Measurements from ENCODE around the gene PCDHA5. TPM values are rescaled to one million over a fixed set of nuclear protein-coding genes. Genes with fewer than 3 reads are reported as not detected.
"Not testable (repeated sequence)": the region's sequence is repeated elsewhere in the genome, so short reads cannot be mapped to it uniquely, and the experiment has no call there.

The PCDHA5 gene
- total RNA-seq, 1 experiment from 2014 or later = 0.10 TPM

- no peak within 1 kb of the TSS for H3K4me3 ChIP-seq (ENCODE audit: low read depth in 2 of 2, low read length in 2 of 2)
- ChIA-PET POLR2A (no interaction called here), CTCF (no interaction called here)
- H3K9me3 ChIP-seq (ENCODE audit: control insufficient read depth, insufficient read depth, low read depth, low read length) = peaks cover 29% of the 10 kb centered on the region
- no peak for TF ChIP-seq SIN3A (IDR thresholded peaks at IDR 0.05; ENCODE audit: borderline replicate concordance, insufficient read depth, low read depth, low read length)
- TF ChIP-seq TCF7L2 (IDR thresholded peaks at IDR 0.05; ENCODE audit: low read depth, low read length) = no peak
- no peak; the same call in 1 of the 2 replicates for TF ChIP-seq CTCF (IDR thresholded peaks at IDR 0.05)
- TF ChIP-seq REST (IDR thresholded peaks at IDR 0.05; ENCODE audit: insufficient read depth in 1 of 2, low read depth in 2 of 2, low read length in 1 of 2) = no peak
- TF ChIP-seq POLR2AphosphoS5 (IDR thresholded peaks at IDR 0.05; ENCODE audit: low read depth, low read length) = no peak
- in situ Hi-C loops (cut with HindIII; ENCODE audit: low pct_unique_long_range_greater_than_20kb, low sequenced_read_pairs) (no loop called here), intact Hi-C loops (cut with micrococcal nuclease; ENCODE audit: unreplicated experiment) (no loop called here)
- H3K36me3 ChIP-seq (ENCODE audit: control insufficient read depth, insufficient read depth, low read length) = no peaks in the 10 kb centered on the region
- no peak within 1 kb of the TSS for H3K27ac ChIP-seq (ENCODE audit: low read length)
- H3K4me1 ChIP-seq (ENCODE audit: control insufficient read depth, insufficient read depth, low read length) = no peaks in the 10 kb centered on the region
- BruUV-seq (replicated peaks) = no TSS peak
- no peaks in the 10 kb centered on the region for H3K27me3 ChIP-seq (ENCODE audit: control insufficient read depth, insufficient read depth, low read length)
- DNase-seq (ENCODE audit: low read depth, low spot score) (no peak), ATAC-seq (no peak)
Observed at GRCh38 chr5:140800816-140801493, 20.5 kb upstream of the PCDHA5 start, which contains the start of gene PCDHA3. Gene PCDHA3 (plus strand): TSS chr5:140801057.

GRCh38 chr5:140801494-140801841 is 19.9 kb upstream of the PCDHA5 start:
- intact Hi-C loops (cut with micrococcal nuclease; ENCODE audit: unreplicated experiment) (no loop called here), in situ Hi-C loops (cut with HindIII; ENCODE audit: low pct_unique_long_range_greater_than_20kb, low sequenced_read_pairs) (no loop called here)
- no peaks in the 10 kb centered on the region for H3K27me3 ChIP-seq (ENCODE audit: control insufficient read depth, insufficient read depth, low read length)
- no peaks in the 10 kb centered on the region for H3K4me1 ChIP-seq (ENCODE audit: control insufficient read depth, insufficient read depth, low read length)
- H3K36me3 ChIP-seq (ENCODE audit: control insufficient read depth, insufficient read depth, low read length) = no peaks in the 10 kb centered on the region
- DNase-seq (ENCODE audit: low read depth, low spot score) = no peak
- ATAC-seq = no peak
- ChIA-PET CTCF (no interaction called here), POLR2A (no interaction called here)
- peaks cover 29% of the 10 kb centered on the region for H3K9me3 ChIP-seq (ENCODE audit: control insufficient read depth, insufficient read depth, low read depth, low read length)
- BruUV-seq (replicated peaks) = no TSS peak
- TF ChIP-seq SIN3A (IDR thresholded peaks at IDR 0.05; ENCODE audit: borderline replicate concordance, insufficient read depth, low read depth, low read length) = no peak
- TF ChIP-seq TCF7L2 (IDR thresholded peaks at IDR 0.05; ENCODE audit: low read depth, low read length) = no peak
- no peak for TF ChIP-seq POLR2AphosphoS5 (IDR thresholded peaks at IDR 0.05; ENCODE audit: low read depth, low read length)
- no peak for TF ChIP-seq REST (IDR thresholded peaks at IDR 0.05; ENCODE audit: insufficient read depth in 1 of 2, low read depth in 2 of 2, low read length in 1 of 2)
- TF ChIP-seq CTCF (IDR thresholded peaks at IDR 0.05) = no peak
- H3K27ac ChIP-seq (ENCODE audit: low read length) = no peak overlapping the region
- no peak overlapping the region for H3K4me3 ChIP-seq (ENCODE audit: low read depth in 2 of 2, low read length in 2 of 2)

GRCh38 chr5:140802381-140802780 is 19.0 kb upstream of the PCDHA5 start:
- H3K9me3 ChIP-seq (ENCODE audit: control insufficient read depth, insufficient read depth, low read depth, low read length) = peaks cover 28% of the 10 kb centered on the region
- in situ Hi-C loops (cut with HindIII; ENCODE audit: low pct_unique_long_range_greater_than_20kb, low sequenced_read_pairs); CTCF ChIA-PET; intact Hi-C loops (cut with micrococcal nuclease; ENCODE audit: unreplicated experiment); BruUV-seq (replicated peaks); DNase-seq (ENCODE audit: low read depth, low spot score); ATAC-seq; H3K4me1 ChIP-seq (ENCODE audit: control insufficient read depth, insufficient read depth, low read length); H3K27me3 ChIP-seq (ENCODE audit: control insufficient read depth, insufficient read depth, low read length); H3K4me3 ChIP-seq (ENCODE audit: low read depth in 2 of 2, low read length in 2 of 2); H3K36me3 ChIP-seq (ENCODE audit: control insufficient read depth, insufficient read depth, low read length); POLR2A ChIA-PET; H3K27ac ChIP-seq (ENCODE audit: low read length): not testable (repeated sequence)

All from Panc1 (cell line).